Esophagus muscularis mucosa (tissue), 4 donors: ENCODE measurements around the gene GCN1. TPM values are rescaled to one million over a fixed set of nuclear protein-coding genes. Genes with fewer than 3 reads are reported as not detected.
"Not testable (repeated sequence)": the region's sequence is repeated elsewhere in the genome, so short reads cannot be mapped to it uniquely, and the experiment has no call there.

ENCODE experiments used
- DNase-seq: peaks from one replicate; pipeline ENCODE4 v3.0.0-alpha.2; 2017; ENCODE audit errors: extremely low spot score
- H3K27ac ChIP-seq, 4 donors: fragments of 200-600 bp; sonication (generic); replicated peaks in 1 of 4; 1 replicate in 3 of 4; 2 replicates in 1 of 4; pipeline ENCODE4 v1.5.1; 2016 to 2019; ENCODE audit warnings: mild to moderate bottlenecking in 1 of 4
- H3K27me3 ChIP-seq, 4 donors: fragments of 200-600 bp; sonication (generic); one replicate each; pipeline versions ENCODE4 v1.5.1 to v1.6.0; 2016 to 2019
- H3K36me3 ChIP-seq, 4 donors: fragments of 200-600 bp; sonication (generic); one replicate each; pipeline ENCODE4 v1.5.1; 2016 to 2019
- H3K4me1 ChIP-seq, 4 donors: fragments of 200-600 bp; sonication (generic); one replicate each; pipeline ENCODE4 v1.5.1; 2016 to 2019
- H3K4me3 ChIP-seq, 4 donors: fragments of 200-600 bp; sonication (generic); 1 replicate in 2 of 4; 2 replicates in 2 of 4; pipeline ENCODE4 v1.5.1; 2016 to 2019; ENCODE audit warnings: mild to moderate bottlenecking in 4 of 4, moderate library complexity in 1 of 4
- H3K9me3 ChIP-seq, 4 donors: fragments of 200-600 bp; sonication (generic); 1 replicate in 3 of 4; 2 replicates in 1 of 4; pipeline ENCODE4 v1.5.1; 2016 to 2019
- EP300 ChIP-seq: sonication (generic); formaldehyde crosslinking; IDR thresholded peaks from one replicate; pipeline ENCODE4 v1.6.1; 2017; ENCODE audit warnings: antibody characterized with exemption
- POLR2A ChIP-seq: fragments of 450-650 bp; IDR thresholded peaks from one replicate; pipeline ENCODE4 v1.6.1; 2017; ENCODE audit warnings: antibody characterized with exemption, moderate library complexity, mild to moderate bottlenecking, low read depth
- POLR2AphosphoS5 ChIP-seq, 2 donors: sonication (generic); formaldehyde crosslinking; IDR thresholded peaks; one replicate each; pipeline ENCODE4 v1.6.1; 2017; ENCODE audit warnings: antibody characterized with exemption in 2 of 2
- WGBS: methylation state at CpG from one replicate; pipeline ENCODE4 v1.1.5; 2018; 5-methylcytosine and 5-hydroxymethylcytosine counted together
- intact Hi-C: fragments of 100-400 bp; cut with DNase I; formaldehyde crosslinking; loops from one replicate; pipeline ENCODE4 v1.15.1; 2023
- total RNA-seq, 4 donors: library from RNA; depleted of rRNA; stranded (reverse); fragments of >200 nt; gene quantifications; one replicate each; pipeline versions ENCODE4 v1.1.0 to v1.2.1, GENCODE V29; 2016
- TF ChIP-seq, protein P1 (sequence below), 3 experiments: fragments of 200-600 bp in 2 of 3; fragments of 450-650 bp in 1 of 3; sonication (generic) in 2 of 3; IDR thresholded peaks; one replicate each; pipeline ENCODE4 v1.5.1; 2017 to 2019; ENCODE audit warnings: antibody characterized with exemption in 3 of 3, mild to moderate bottlenecking in 2 of 3, moderate library complexity in 1 of 3

The GCN1 gene
- total RNA-seq, 4 donors from 2014 or later: 38.6 to 94.6 (median 49.3) TPM

DNA sequence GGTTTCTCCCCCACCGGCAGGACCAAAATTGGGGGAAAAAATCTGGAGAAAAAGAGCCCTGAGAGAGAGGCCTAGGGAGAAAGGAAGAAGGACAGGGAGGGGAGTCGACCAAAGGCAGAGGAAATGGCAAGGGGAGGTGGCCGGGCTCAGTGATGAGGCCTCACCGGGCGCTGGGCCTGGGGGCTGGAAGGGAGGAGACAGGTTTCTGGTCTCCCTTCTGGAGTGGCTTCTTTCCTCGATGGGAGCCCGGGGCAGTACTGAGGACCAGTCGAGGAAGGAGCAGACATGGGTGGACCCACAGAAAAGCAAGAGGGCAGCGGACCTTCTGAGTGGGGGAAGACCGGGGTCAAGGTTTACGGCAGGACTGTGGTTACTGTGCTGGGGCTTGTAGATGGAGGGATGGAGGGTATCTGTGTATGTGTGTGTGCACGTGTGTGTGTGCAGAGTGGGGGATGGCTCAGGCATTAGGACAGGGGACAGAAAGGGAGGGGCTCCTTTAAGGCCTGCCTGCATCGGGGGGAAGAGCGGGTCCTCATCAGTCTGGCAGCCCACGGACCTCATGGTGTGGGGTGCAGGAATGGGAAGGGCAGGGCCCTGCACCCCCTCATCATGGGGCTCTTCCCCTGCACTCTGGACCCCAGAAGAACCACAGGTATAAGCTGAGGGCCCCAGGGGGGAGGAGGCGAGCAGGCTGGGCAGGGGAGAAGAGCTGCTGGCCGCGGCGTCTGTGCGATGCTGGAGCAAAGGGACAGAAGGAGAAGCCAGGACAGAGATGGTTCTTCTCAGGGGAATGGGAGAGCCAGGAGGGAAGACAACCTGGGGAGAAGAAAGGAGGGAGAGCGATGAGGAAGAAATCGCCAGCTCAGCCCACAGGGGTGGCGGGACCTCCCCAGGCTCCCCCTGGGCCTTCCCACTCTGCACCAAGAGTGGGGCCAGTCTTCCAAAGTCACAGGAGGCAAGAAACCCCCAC is 21.5 kb upstream of the GCN1 start:
- H3K36me3 ChIP-seq: peaks cover 81 to 100% (median 100%) of the 10 kb centered on the region in 4 donors
- H3K27ac ChIP-seq: no peak overlapping the region
- H3K27me3 ChIP-seq: no peaks in the 10 kb centered on the region
- no peak for TF ChIP-seq EP300
- TF ChIP-seq, protein P1, sequence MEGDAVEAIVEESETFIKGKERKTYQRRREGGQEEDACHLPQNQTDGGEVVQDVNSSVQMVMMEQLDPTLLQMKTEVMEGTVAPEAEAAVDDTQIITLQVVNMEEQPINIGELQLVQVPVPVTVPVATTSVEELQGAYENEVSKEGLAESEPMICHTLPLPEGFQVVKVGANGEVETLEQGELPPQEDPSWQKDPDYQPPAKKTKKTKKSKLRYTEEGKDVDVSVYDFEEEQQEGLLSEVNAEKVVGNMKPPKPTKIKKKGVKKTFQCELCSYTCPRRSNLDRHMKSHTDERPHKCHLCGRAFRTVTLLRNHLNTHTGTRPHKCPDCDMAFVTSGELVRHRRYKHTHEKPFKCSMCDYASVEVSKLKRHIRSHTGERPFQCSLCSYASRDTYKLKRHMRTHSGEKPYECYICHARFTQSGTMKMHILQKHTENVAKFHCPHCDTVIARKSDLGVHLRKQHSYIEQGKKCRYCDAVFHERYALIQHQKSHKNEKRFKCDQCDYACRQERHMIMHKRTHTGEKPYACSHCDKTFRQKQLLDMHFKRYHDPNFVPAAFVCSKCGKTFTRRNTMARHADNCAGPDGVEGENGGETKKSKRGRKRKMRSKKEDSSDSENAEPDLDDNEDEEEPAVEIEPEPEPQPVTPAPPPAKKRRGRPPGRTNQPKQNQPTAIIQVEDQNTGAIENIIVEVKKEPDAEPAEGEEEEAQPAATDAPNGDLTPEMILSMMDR (IDR thresholded peaks at IDR 0.05): no peak
- no peak for TF ChIP-seq POLR2AphosphoS5 (IDR thresholded peaks at IDR 0.05)
- no peak for TF ChIP-seq POLR2A
- 82% methylated on average over 22 of the region's 23 CpGs for WGBS
- no peaks in the 10 kb centered on the region for H3K9me3 ChIP-seq
- no peak overlapping the region for H3K4me3 ChIP-seq
- no peak for DNase-seq
- H3K4me1 ChIP-seq: peaks cover 0 to 2% (median 0%) of the 10 kb centered on the region in 4 donors
- intact Hi-C loops: no loop called here

DNA sequence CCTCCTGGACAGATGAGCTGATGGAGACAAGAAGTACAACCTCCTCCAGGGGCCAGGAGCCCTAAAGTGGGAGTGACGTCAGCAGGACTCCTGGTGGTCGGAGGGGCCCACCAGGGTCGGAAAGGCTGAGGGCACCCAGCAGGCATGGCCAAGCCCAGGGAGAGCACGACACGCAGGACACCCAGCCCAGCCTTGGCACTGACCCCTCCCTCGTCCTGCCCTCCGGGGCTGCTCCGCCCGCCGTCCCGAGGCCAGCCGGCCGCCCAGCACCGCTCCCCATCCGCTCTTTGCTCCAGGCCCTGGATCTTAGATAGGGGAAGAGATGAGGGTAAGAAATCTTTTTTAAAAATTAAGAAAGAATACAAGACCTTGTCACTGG is 20.8 kb upstream of the GCN1 start:
- H3K27me3 ChIP-seq: no peaks in the 10 kb centered on the region
- H3K4me1 ChIP-seq: no peaks in the 10 kb centered on the region
- 83% methylated on average over 12 of the region's 15 CpGs for WGBS
- DNase-seq: no peak
- no peak overlapping the region for H3K27ac ChIP-seq
- TF ChIP-seq POLR2A: no peak
- TF ChIP-seq EP300: no peak
- TF ChIP-seq, protein P1 (IDR thresholded peaks at IDR 0.05): no peak
- no peak for TF ChIP-seq POLR2AphosphoS5 (IDR thresholded peaks at IDR 0.05)
- intact Hi-C loops: no loop called here
- no peaks in the 10 kb centered on the region for H3K9me3 ChIP-seq
- H3K36me3 ChIP-seq: peaks cover 78 to 100% (median 100%) of the 10 kb centered on the region in 4 donors
- H3K4me3 ChIP-seq: no peak overlapping the region

DNA sequence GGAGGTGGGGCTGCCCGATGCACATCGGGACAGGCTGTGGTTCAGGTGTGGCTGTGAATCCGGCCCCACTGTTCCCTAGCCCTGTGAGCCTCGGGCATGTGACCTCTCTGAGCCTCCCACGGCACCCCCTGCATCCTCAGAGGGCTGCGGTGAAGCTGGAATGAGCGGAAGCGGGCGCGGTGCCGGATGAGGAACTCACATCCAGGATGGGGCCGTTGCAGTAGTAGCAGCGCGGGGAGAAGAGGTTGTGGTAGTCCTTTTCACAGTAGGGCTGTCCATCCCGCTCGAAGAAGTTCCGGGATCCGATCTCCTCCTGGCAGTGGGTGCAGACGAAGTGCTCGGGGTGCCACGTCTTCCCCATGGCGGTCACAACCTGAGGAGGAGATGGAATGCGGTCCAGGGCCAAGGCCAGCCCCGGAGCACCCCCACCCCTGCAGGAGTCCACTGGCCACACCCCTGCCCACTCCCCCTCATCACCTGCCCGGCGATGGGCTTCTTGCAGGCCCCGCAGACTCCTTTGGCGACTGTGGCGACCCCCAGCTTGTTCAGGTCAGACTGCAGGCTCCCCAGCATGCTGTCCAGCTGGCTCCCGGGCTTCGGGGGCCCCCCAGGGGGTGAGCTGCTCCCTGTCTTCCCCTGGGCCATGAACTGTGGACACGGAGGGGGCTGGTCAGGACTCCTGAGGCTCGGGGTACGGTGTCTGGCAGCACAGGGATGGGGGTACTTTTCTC is 20.3 kb upstream of the GCN1 start:
- no peak overlapping the region for H3K27ac ChIP-seq
- WGBS: 92% methylated on average over 24 of the region's 34 CpGs
- intact Hi-C loops: no loop called here
- H3K4me1 ChIP-seq: no peaks in the 10 kb centered on the region
- H3K27me3 ChIP-seq: no peaks in the 10 kb centered on the region
- no peak for DNase-seq
- no peaks in the 10 kb centered on the region for H3K9me3 ChIP-seq
- H3K4me3 ChIP-seq: no peak overlapping the region
- peaks cover 78 to 100% (median 100%) of the 10 kb centered on the region in 4 donors for H3K36me3 ChIP-seq
- TF ChIP-seq EP300 (no peak), POLR2A (no peak), POLR2AphosphoS5 (IDR thresholded peaks at IDR 0.05) (no peak)
- TF ChIP-seq, protein P1 (IDR thresholded peaks at IDR 0.05): no peak

DNA sequence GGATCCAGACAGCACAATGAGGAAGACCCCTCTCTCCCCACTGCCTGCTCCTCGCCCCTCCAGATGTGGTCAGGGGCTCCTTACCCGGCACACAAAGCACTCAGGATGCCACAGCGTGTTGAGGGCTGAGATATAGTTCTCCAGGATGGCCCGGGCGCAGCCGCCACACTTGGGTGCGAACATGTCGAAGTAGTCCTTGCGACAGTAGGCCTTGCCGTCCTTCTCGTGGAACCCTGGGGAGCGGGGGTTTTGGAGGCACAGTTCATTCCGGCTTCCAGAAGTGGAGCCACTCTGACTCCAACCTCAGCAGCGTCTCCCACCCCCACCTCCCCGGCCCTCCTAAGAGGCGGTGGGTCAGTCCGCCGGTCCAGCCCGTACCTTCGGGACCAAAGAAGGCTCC is 19.2 kb upstream of the GCN1 start:
- intact Hi-C loops: no loop called here
- 96% methylated on average over 12 of the region's 20 CpGs for WGBS
- no peaks in the 10 kb centered on the region for H3K27me3 ChIP-seq

DNA sequence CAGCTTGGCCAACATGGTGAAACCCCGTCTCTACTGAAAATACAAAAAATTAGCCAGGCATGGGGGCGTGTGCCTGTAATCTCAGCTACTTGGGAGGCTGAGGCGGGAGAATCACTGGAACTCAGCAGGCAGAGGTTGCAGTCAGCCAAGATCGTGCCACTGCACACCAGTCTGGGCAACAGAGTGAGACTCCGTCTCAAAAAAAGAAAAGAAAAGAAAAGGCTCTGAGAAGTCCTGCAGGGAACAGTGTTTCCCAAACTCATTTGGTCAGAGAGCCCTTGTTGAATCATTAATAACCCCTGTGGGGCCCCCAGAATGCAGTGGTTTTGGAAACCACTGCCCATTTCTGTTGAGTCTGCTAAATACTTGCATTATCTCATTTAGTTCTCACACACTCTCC is 18.7 kb upstream of the GCN1 start:
- DNase-seq, H3K4me3 ChIP-seq, H3K27ac ChIP-seq, H3K27me3 ChIP-seq, H3K4me1 ChIP-seq, intact Hi-C loops, H3K9me3 ChIP-seq: not testable (repeated sequence)
- peaks cover 67 to 92% (median 87%) of the 10 kb centered on the region in 4 donors for H3K36me3 ChIP-seq
- 92% methylated on average over 5 of the region's 5 CpGs for WGBS

More for the DNA sequence above, 19.2 kb upstream of the GCN1 start:
- TF ChIP-seq, protein P1 (IDR thresholded peaks at IDR 0.05): no peak
- no peak for TF ChIP-seq POLR2AphosphoS5 (IDR thresholded peaks at IDR 0.05)
- TF ChIP-seq POLR2A: no peak
- no peak for TF ChIP-seq EP300
- DNase-seq: no peak
- no peak overlapping the region for H3K4me3 ChIP-seq
- peaks cover 71 to 98% (median 93%) of the 10 kb centered on the region in 4 donors for H3K36me3 ChIP-seq
- no peaks in the 10 kb centered on the region for H3K4me1 ChIP-seq
- no peaks in the 10 kb centered on the region for H3K9me3 ChIP-seq
- no peak overlapping the region for H3K27ac ChIP-seq
